Cardiac muscle cell (in vitro differentiated cells and primary cell): Measurements from ENCODE around the gene GOT1. TPM values are rescaled to one million over a fixed set of nuclear protein-coding genes. Genes with fewer than 3 reads are reported as not detected.
A peak's percentile ranks its signal among the peaks of the same experiment; 100 is the strongest.

Experiments
- DNase-seq, 2 donors: peaks; one replicate each; pipeline versions ENCODE4 v3.0.0 to v3.0.0-alpha.2; 2010 to 2017; ENCODE audit warnings: low read depth in 1 of 2, low spot score in 1 of 2
- H3K27ac ChIP-seq: fragments of 200-600 bp; sonication (generic); 2 replicates; pipeline ENCODE4 v1.5.1; 2016
- H3K27me3 ChIP-seq: fragments of 200-600 bp; sonication (generic); 2 replicates; pipeline ENCODE4 v1.6.0; 2016; ENCODE audit warnings: control low read depth
- H3K36me3 ChIP-seq: fragments of 200-600 bp; sonication (generic); 2 replicates; pipeline ENCODE4 v1.5.1; 2016; ENCODE audit warnings: control low read depth
- H3K4me1 ChIP-seq: fragments of 200-600 bp; sonication (generic); 2 replicates; pipeline ENCODE4 v1.8.1; 2017; ENCODE audit warnings: low read depth, mild to moderate bottlenecking, mixed run types
- H3K4me3 ChIP-seq: fragments of 200-600 bp; sonication (generic); 2 replicates; pipeline ENCODE4 v1.5.1; 2016; ENCODE audit warnings: mild to moderate bottlenecking
- H3K9me3 ChIP-seq: fragments of 200-600 bp; sonication (generic); 2 replicates; pipeline ENCODE4 v1.5.1; 2017; ENCODE audit warnings: low read depth, mild to moderate bottlenecking, control low read depth
- CTCF ChIP-seq: IDR thresholded peaks from 2 replicates; pipeline ENCODE4 v1.5.1; 2012; ENCODE audit warnings: low read depth, mild to moderate bottlenecking, low read length
- polyA plus RNA-seq: library from polyadenylated mRNA; unstranded; fragments of >200 nt; fragmentation: Nextera tagmentation; extraction: Ambion mirVana; gene quantifications from 2 replicates; pipeline ENCODE4 v1.2.1, GENCODE V29; 2016
- total RNA-seq: library from RNA; depleted of rRNA; stranded (reverse); fragments of >200 nt; gene quantifications from 2 replicates; pipeline ENCODE4 v1.2.3, GENCODE V29; 2016

Gene GOT1
- total and polyA plus RNA-seq, 2 experiments from 2014 or later = 114 to 243 TPM

GRCh38 chr10:99432881-99433280 is 2.5 kb upstream of the GOT1 start:
- H3K4me3 ChIP-seq = no peak overlapping the region
- peaks cover 3% of the 10 kb centered on the region for H3K36me3 ChIP-seq
- TF ChIP-seq CTCF = no peak
- peaks cover 19% of the 10 kb centered on the region for H3K4me1 ChIP-seq
- H3K9me3 ChIP-seq = no peaks in the 10 kb centered on the region
- no peaks in the 10 kb centered on the region for H3K27me3 ChIP-seq
- no peak for DNase-seq
- H3K27ac ChIP-seq = peak overlapping the region; percentile 42

- no peaks in the 10 kb centered on the region for H3K9me3 ChIP-seq
- no peak for TF ChIP-seq CTCF
- no peak overlapping the region for H3K27ac ChIP-seq
- H3K27me3 ChIP-seq = no peaks in the 10 kb centered on the region
- peaks cover 3% of the 10 kb centered on the region for H3K36me3 ChIP-seq
- H3K4me1 ChIP-seq = peaks cover 19% of the 10 kb centered on the region
- no peak for DNase-seq
- peak overlapping the region; percentile 90 for H3K4me3 ChIP-seq
Measured at GRCh38 chr10:99432047-99432446, 1.6 kb upstream of the GOT1 start.

GRCh38 chr10:99431190-99431760 is 851 bp upstream of the GOT1 start:
- no peak for TF ChIP-seq CTCF
- H3K4me1 ChIP-seq = peaks cover 19% of the 10 kb centered on the region

GRCh38 chr10:99430116-99430450 is 341 bp downstream of the GOT1 start:
- H3K4me1 ChIP-seq = peaks cover 19% of the 10 kb centered on the region
- peak overlapping the region; percentile 64 for H3K27ac ChIP-seq
- peak overlapping the region; percentile 90 for H3K4me3 ChIP-seq
- TF ChIP-seq CTCF = no peak
- DNase-seq = peak in 1 of 2 donors; percentile 27
- peaks cover 3% of the 10 kb centered on the region for H3K36me3 ChIP-seq
- no peaks in the 10 kb centered on the region for H3K27me3 ChIP-seq
- no peaks in the 10 kb centered on the region for H3K9me3 ChIP-seq

More at GRCh38 chr10:99431190-99431760, 851 bp upstream of the GOT1 start:
- Histone ChIP-seq H3K27me3 (no peaks in the 10 kb centered on the region), H3K4me3 (peak overlapping the region; percentile 90), H3K36me3 (peaks cover 3% of the 10 kb centered on the region), H3K27ac (peak overlapping the region; percentile 88), H3K9me3 (no peaks in the 10 kb centered on the region)
- peak; percentile 46 to 51 for DNase-seq

GRCh38 chr10:99429517-99430095 is 818 bp downstream of the GOT1 start:
- Histone ChIP-seq H3K4me3 (peak overlapping the region; percentile 90), H3K27me3 (no peaks in the 10 kb centered on the region), H3K9me3 (no peaks in the 10 kb centered on the region), H3K27ac (no peak overlapping the region), H3K36me3 (peaks cover 6% of the 10 kb centered on the region), H3K4me1 (peaks cover 19% of the 10 kb centered on the region)
- TF ChIP-seq CTCF = no peak
- DNase-seq = no peak
